Keratinocyte (primary cell): Measurements from ENCODE around the gene DNAJC12. TPM values are rescaled to one million over a fixed set of nuclear protein-coding genes. Genes with fewer than 3 reads are reported as not detected.

Experiments
- DNase-seq: peaks from one replicate; pipeline ENCODE4 v3.0.0-alpha.2; 2011; ENCODE audit warnings: low read depth, missing footprints, low spot score
- FAIRE-seq: peaks from 2 replicates; lab custom pipeline; 2011; peaks lifted over from hg19 to GRCh38; lab: Jason Lieb, UNC
- H2AFZ ChIP-seq: 2 replicates; pipeline ENCODE4 v1.6.0; 2012; ENCODE audit warnings: low read length, control low read depth, inconsistent platforms; ENCODE audit not compliant: control insufficient read depth
- H3K27ac ChIP-seq: 2 replicates; pipeline ENCODE4 v1.5.1; 2011; ENCODE audit warnings: low read length; ENCODE audit not compliant: control insufficient read depth, insufficient read depth
- H3K27me3 ChIP-seq: 3 replicates; pipeline ENCODE4 v1.6.0; 2011; ENCODE audit warnings: low read length; ENCODE audit not compliant: control insufficient read depth, insufficient read depth; ENCODE audit errors: extremely low read depth
- H3K36me3 ChIP-seq, 2 experiments: 2 replicates in 1 of 2; 3 replicates in 1 of 2; pipeline ENCODE4 v1.5.1; 2011; ENCODE audit warnings: low read length in 2 of 2, mild to moderate bottlenecking in 1 of 2; ENCODE audit not compliant: control insufficient read depth in 2 of 2, insufficient read depth in 2 of 2; ENCODE audit errors: extremely low read depth in 1 of 2
- H3K4me1 ChIP-seq: 3 replicates; pipeline ENCODE4 v1.5.1; 2011; ENCODE audit warnings: low read length; ENCODE audit not compliant: control insufficient read depth, insufficient read depth; ENCODE audit errors: extremely low read depth
- H3K4me2 ChIP-seq: 3 replicates; pipeline ENCODE4 v1.6.0; 2011; ENCODE audit warnings: low read depth, low read length; ENCODE audit not compliant: control insufficient read depth, insufficient read depth; ENCODE audit errors: extremely low read depth
- H3K4me3 ChIP-seq, 3 experiments: fragments of 200-600 bp in 1 of 3; sonication (generic) in 1 of 3; 2 replicates in 2 of 3; 3 replicates in 1 of 3; pipeline ENCODE4 v1.5.1; 2011 to 2016; ENCODE audit warnings: low read length in 3 of 3, mild to moderate bottlenecking in 3 of 3, control low read depth in 2 of 3, inconsistent platforms in 1 of 3, low read depth in 1 of 3, mixed read lengths in 1 of 3, mixed run types in 1 of 3, moderate library complexity in 1 of 3; ENCODE audit not compliant: control insufficient read depth in 2 of 3, insufficient read depth in 2 of 3; ENCODE audit errors: extremely low read depth in 1 of 3
- H3K79me2 ChIP-seq: 2 replicates; pipeline ENCODE4 v1.6.0; 2012; ENCODE audit warnings: low read length; ENCODE audit not compliant: control insufficient read depth, insufficient read depth
- H3K9ac ChIP-seq: 3 replicates; pipeline ENCODE4 v1.6.0; 2011; ENCODE audit warnings: low read length; ENCODE audit not compliant: control insufficient read depth, insufficient read depth; ENCODE audit errors: extremely low read depth
- H3K9me1 ChIP-seq: 3 replicates; pipeline ENCODE4 v1.6.0; 2011; ENCODE audit warnings: low read length; ENCODE audit not compliant: control insufficient read depth, insufficient read depth; ENCODE audit errors: extremely low read depth
- H3K9me3 ChIP-seq: 2 replicates; pipeline ENCODE4 v1.5.1; 2012; ENCODE audit warnings: low read depth, low read length; ENCODE audit not compliant: control insufficient read depth
- H4K20me1 ChIP-seq: 3 replicates; pipeline ENCODE4 v1.6.0; 2011; ENCODE audit warnings: low read length; ENCODE audit not compliant: control insufficient read depth, insufficient read depth; ENCODE audit errors: extremely low read depth
- EZH2 ChIP-seq: IDR thresholded peaks from one replicate; pipeline ENCODE4 v1.6.1; 2012; ENCODE audit warnings: inconsistent platforms, mild to moderate bottlenecking, low read length, moderate library complexity
- dilution Hi-C: fragments of 300-500 bp; cut with MboI; formaldehyde crosslinking; loops from one replicate; pipeline ENCODE4 v1.7.0; 2020; ENCODE audit warnings: low sequenced_read_pairs; ENCODE audit not compliant: extremely low pct_ligation_motif_present
- polyA plus RNA-seq, 5 experiments: library from polyadenylated mRNA; depleted of rRNA in 3 of 5; stranded (reverse) in 3 of 5; stranded (forward) in 1 of 5; unstranded in 1 of 5; fragments of >200 nt; gene quantifications; 1 replicate in 1 of 5; 2 replicates in 3 of 5; 3 replicates in 1 of 5; pipeline versions ENCODE4 v1.2.1 to v1.2.3, GENCODE V29; 2011 to 2012; ENCODE audit warnings: missing spikeins in 2 of 5, low read depth in 1 of 5, low replicate concordance in 1 of 5
- TF ChIP-seq, protein P1 (sequence below), 3 experiments: IDR thresholded peaks in 1 of 3; conservative IDR thresholded peaks in 1 of 3; optimal IDR thresholded peaks in 1 of 3; 2 replicates in 2 of 3; 3 replicates in 1 of 3; pipeline versions ENCODE3 to v1.5.1; 2011; ENCODE audit warnings: low read length in 3 of 3, mild to moderate bottlenecking in 3 of 3, moderate library complexity in 2 of 3, control low read depth in 1 of 3, inconsistent platforms in 1 of 3; ENCODE audit not compliant: insufficient read depth in 2 of 3; ENCODE audit errors: extremely low read depth in 1 of 3

Gene DNAJC12
- polyA plus RNA-seq, 1 donor (not counting 4 experiments of a cell fraction or from before 2014, with no cell fraction given) = 0.31 TPM

DNA sequence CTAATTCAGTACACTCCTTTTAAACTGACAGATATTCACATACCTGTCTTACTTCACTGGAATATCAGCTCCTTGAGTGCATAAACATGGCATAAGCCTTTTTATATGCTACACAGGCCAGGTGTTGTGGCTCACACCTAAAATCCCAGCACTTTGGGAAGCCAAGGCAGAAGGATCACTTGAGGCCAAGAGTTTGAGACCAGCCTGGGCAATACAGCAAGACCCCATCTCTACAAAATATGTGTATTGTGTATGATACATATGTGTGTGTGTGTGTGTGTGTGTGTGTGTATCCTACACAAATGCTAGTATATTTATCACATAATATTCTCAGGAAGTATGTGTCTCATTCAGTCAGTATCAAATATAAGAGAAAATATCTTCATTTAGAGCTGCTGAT is 45.3 kb downstream of the DNAJC12 start:
- Histone ChIP-seq H3K79me2 (no peaks in the 10 kb centered on the region), H4K20me1 (no peaks in the 10 kb centered on the region), H3K27ac (no peak overlapping the region), H2AFZ (no peak overlapping the region), H3K9me1 (no peaks in the 10 kb centered on the region), H3K9ac (no peak overlapping the region), H3K4me2 (no peak overlapping the region), H3K36me3 (no peaks in the 10 kb centered on the region), H3K4me1 (peaks cover 14% of the 10 kb centered on the region), H3K27me3 (no peaks in the 10 kb centered on the region), H3K9me3 (no peaks in the 10 kb centered on the region), H3K4me3 (no peak overlapping the region)
- FAIRE-seq = no peak
- no peak for DNase-seq
- no peak for TF ChIP-seq EZH2
- TF ChIP-seq, protein P1, sequence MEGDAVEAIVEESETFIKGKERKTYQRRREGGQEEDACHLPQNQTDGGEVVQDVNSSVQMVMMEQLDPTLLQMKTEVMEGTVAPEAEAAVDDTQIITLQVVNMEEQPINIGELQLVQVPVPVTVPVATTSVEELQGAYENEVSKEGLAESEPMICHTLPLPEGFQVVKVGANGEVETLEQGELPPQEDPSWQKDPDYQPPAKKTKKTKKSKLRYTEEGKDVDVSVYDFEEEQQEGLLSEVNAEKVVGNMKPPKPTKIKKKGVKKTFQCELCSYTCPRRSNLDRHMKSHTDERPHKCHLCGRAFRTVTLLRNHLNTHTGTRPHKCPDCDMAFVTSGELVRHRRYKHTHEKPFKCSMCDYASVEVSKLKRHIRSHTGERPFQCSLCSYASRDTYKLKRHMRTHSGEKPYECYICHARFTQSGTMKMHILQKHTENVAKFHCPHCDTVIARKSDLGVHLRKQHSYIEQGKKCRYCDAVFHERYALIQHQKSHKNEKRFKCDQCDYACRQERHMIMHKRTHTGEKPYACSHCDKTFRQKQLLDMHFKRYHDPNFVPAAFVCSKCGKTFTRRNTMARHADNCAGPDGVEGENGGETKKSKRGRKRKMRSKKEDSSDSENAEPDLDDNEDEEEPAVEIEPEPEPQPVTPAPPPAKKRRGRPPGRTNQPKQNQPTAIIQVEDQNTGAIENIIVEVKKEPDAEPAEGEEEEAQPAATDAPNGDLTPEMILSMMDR (optimal IDR thresholded peaks at IDR 0.05 in 1 of 3, IDR thresholded peaks at IDR 0.05 in 1 of 3, conservative IDR thresholded peaks at IDR 0.05 in 1 of 3; ENCODE audit: extremely low read depth in 1 of 3, insufficient read depth in 2 of 3, low read length in 3 of 3) = no peak
- dilution Hi-C loops = no loop called here

DNA sequence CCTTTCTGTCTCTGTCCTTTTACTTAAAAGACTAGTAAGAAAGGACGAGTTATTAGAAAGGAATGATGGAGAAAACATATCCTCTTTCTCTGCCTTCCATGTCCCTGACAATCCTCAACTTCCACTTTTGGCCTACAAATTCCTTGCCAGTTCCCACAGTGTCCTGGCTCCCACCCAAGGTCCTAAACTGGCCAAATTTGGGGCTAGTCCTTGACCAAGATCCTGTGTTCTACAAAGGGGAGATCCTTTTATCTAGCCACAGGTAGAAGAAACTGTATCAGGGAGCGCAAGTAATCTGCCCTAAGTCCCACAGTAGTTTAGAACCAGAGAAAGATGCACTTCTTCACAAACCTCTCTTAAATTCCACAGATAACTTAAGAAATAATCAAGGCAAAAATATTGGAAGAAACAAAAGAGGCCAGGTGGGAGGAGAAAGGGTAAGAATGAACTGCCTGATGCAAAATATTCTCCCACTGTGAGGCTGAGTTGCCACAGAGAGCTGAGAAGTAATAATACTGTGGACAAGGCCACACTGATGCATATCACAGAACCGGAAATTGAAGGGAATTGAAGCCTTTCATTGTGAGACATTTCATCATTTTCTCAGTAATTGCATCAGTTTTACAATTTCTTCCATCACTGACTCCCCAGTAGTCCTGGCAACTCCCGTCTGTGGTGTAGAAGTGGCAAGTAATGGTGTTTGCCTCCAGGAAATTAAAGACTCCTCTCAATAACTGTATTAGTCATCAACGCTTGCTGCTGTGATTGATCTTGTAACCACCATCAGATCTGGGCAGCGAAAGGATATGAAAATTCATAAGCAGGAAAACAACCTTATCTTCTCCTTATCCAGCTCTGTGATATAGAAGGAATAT is 47.2 kb downstream of the DNAJC12 start:
- Histone ChIP-seq H3K79me2 (no peaks in the 10 kb centered on the region), H3K36me3 (no peaks in the 10 kb centered on the region), H3K9me3 (no peaks in the 10 kb centered on the region), H3K27me3 (no peaks in the 10 kb centered on the region), H3K9ac (no peak overlapping the region), H3K4me2 (peak overlapping the region; percentile 46), H3K27ac (peak overlapping the region; percentile 55), H3K9me1 (no peaks in the 10 kb centered on the region), H4K20me1 (no peaks in the 10 kb centered on the region), H3K4me3 (peak overlapping the region in 1 of 3 experiments; percentile 7), H2AFZ (peak overlapping the region; percentile 30), H3K4me1 (peaks cover 14% of the 10 kb centered on the region)
- DNase-seq (no peak), FAIRE-seq (peak; percentile 68)
- dilution Hi-C loops = no loop called here
- TF ChIP-seq, protein P1 (optimal IDR thresholded peaks at IDR 0.05 in 1 of 3, IDR thresholded peaks at IDR 0.05 in 1 of 3, conservative IDR thresholded peaks at IDR 0.05 in 1 of 3; ENCODE audit: extremely low read depth in 1 of 3, insufficient read depth in 2 of 3, low read length in 3 of 3) = no peak
- TF ChIP-seq EZH2 = no peak
